Mononuclear cell (primary cell): ENCODE results near the gene FUT3. TPM values are rescaled to one million over a fixed set of nuclear protein-coding genes. Genes with fewer than 3 reads are reported as not detected.

Source experiments
- H3K27me3 ChIP-seq: 2 replicates; pipeline ENCODE4 v1.6.0; 2011; ENCODE audit warnings: low read length, control low read depth; ENCODE audit not compliant: insufficient read depth
- H3K4me1 ChIP-seq: 2 replicates; pipeline ENCODE4 v1.5.1; 2011; ENCODE audit warnings: mild to moderate bottlenecking, low read length, control low read depth; ENCODE audit not compliant: insufficient read depth
- H3K4me3 ChIP-seq: 2 replicates; pipeline ENCODE4 v1.5.1; 2011; ENCODE audit warnings: mild to moderate bottlenecking, low read length, moderate library complexity
- H3K9me3 ChIP-seq: 2 replicates; pipeline ENCODE4 v1.5.1; 2011; ENCODE audit warnings: low read depth, mild to moderate bottlenecking, control low read depth, low read length
- total RNA-seq: library from RNA; depleted of rRNA; stranded (reverse); fragments of >200 nt; gene quantifications from one replicate; pipeline ENCODE4 v1.2.3, GENCODE V29; 2012

FUT3 gene
- total RNA-seq, 1 donor = 0.21 TPM

DNA sequence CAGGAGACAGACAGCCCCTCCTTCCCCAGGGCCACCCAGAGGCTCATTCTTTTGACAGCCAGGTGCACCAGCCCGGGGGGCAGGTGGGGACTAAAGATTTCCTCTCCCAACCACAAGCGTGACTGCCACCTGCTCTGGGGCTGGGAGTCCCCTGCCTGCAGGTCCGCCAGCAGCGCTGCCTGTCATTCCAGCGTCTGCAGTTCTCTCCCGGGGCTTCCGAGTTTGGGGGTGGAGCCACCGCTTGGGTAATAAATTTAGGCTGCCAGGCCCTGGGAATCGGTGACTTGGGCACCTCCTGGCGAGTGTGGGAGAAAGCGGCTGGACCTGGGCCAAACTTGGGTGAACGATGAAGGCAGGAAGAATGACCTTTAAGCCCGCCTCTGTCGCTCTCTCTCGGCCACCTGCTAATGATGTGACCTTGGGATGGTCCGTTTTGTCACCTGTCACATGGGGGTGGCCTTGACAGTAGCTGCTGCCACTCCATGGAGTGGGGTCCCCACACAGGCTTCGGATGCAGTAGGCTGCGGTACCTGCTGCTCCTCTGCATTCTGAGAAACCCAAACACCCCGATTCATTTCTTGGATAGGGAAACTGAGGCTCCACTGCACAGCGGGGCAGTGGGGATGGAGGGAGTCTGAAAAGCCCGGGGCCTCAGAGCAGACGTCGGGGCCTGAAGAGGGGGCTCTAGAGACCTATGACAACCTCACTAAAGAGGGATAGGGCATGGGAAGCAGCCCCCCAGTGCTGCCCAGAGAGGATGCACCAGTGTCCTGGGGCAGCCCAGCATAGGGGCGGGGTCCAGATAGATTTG is 24.5 kb downstream of the FUT3 start:
- Histone ChIP-seq H3K4me1 (peaks cover 27% of the 10 kb centered on the region), H3K9me3 (no peaks in the 10 kb centered on the region), H3K4me3 (no peak overlapping the region), H3K27me3 (no peaks in the 10 kb centered on the region)

DNA sequence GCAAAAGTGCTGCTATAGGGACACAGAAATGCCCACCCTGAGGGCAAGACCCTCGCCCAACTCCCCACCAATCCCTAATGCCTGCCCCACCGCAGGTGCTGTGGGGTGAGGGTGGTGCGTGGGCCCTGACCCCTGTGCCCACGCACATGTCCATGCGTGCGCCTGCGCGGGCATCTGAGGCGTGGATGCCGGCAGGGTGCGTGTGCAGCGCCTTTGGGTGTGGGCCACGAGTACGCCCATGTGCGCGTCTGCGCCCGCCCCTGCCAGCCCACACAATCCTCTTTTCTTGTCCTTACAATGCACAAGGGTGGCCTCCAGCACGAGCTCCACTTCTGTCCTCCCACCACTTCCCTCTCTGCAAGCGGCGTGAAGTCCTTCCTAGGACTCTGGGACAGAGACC is 26.1 kb downstream of the FUT3 start:
- no peaks in the 10 kb centered on the region for H3K9me3 ChIP-seq
- no peak overlapping the region for H3K4me3 ChIP-seq
- peaks cover 27% of the 10 kb centered on the region for H3K4me1 ChIP-seq
- no peaks in the 10 kb centered on the region for H3K27me3 ChIP-seq

DNA sequence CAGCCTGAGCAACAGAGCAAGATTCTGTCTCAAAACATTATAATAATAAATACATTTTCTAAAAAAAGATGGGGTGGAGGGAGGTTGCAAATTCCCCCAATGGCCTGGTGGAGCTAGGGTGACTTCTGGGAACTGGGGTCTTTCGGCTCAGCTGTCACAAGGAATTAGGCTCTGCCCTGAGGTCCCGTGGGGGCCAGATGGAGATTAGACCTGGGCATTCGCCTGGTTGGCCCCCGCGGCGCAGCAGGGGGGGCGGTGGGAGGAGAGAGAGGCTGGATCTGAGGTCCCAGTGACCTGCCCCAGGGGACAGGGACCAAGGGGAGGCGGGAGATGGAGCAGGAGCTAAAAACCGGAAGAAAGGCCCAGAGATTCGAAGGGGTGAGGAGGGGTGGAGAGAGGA is 26.5 kb downstream of the FUT3 start:
- no peak overlapping the region for H3K4me3 ChIP-seq
- no peaks in the 10 kb centered on the region for H3K9me3 ChIP-seq
- no peaks in the 10 kb centered on the region for H3K27me3 ChIP-seq
- H3K4me1 ChIP-seq = peaks cover 27% of the 10 kb centered on the region

DNA sequence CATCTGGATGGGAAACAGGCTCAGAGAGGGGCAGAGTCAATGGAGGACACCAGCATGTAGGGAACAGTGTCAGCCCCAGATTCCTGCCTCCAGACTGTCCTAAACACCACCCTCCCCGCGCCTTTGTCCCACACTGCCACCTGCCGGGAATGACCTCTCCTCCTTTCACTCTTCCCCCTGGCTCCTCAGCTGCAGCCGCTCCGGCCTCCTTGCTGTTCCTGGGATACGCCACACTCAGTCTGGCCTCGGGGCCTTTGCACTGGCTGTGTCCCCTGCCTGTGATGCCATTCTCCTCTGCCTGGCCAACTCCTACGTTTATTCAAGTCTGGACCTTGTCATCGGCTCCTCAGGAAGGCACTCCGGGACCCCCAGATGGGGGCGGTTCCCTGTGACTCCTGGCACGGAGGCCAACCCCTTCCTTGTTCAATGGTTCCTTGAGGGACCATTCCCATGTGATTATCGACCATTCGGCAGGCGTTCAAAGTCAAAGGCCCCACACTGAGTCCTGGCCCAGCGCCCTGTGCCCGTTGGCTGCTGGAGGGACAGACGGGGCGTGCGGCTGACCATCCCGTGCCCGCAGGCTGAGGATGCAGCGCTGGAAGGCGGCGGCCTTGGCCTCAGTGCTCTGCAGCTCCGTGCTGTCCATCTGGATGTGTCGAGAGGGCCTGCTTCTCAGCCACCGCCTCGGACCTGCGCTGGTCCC is 27.5 kb downstream of the FUT3 start:
- Histone ChIP-seq H3K4me1 (peaks cover 20% of the 10 kb centered on the region), H3K4me3 (no peak overlapping the region), H3K9me3 (no peaks in the 10 kb centered on the region), H3K27me3 (no peaks in the 10 kb centered on the region)

DNA sequence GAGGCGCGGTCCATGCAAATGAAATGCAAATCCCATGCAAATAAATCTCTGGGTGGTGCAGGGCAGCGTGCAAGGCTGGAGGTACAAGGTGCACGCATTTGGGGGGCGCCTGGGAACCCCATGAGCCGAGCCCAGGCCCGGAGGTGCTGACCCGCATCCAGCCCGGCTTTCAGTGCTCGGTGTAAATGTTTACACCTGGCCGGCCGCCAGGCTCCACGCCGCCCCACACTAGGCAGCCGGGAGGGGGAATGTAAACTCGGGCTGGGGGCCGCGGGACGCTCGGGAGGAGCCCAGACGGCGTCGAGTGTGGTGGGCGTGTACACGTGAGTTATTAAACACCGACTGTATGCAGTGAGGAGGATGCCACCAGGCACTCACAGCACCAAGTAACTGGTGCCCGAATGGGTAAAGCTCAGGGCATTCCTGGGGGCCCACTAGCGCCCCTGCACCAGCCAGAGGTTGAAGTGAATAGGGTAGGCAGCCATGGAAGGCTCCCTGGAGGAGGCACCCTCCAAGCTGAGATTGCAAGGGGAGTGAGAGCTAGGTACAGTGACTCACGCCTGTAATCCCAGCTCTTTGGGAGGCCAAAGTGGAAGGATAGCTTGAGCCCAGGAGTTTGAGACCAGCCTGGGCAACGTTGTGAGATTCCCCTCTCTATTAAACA is 28.9 kb downstream of the FUT3 start:
- Histone ChIP-seq H3K9me3 (no peaks in the 10 kb centered on the region), H3K4me3 (no peak overlapping the region), H3K27me3 (no peaks in the 10 kb centered on the region), H3K4me1 (peaks cover 11% of the 10 kb centered on the region)

DNA sequence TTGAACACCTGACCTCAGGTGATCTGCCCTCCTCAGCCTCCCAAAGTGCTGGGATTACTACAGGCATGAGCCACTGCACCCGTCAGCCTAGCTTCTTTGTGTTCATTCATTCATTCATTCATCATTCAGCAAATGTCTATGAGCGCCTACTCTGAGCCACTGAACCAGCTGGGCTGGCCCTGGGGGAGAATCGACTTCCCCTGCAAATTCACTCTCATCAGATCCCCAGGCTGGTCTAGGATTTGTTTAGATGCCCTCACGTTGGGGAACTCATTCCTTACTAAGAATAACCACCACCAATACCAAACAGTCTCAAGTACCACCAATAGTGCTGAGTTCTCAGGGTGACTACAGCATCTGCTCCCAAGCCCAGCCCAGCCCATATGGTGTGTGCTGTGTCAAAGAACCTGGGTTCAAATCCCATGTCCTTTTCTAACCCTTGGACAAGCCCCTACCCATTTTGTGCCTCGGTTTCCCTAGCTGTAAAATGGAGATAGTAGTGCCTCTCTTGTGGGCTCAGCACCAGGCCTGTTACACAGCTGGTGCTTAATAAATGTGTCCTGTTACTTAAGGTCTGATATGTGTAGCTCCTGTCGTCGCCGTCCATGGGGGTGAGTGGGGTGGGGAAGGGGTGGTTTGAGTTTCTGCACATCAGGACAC is 29.6 kb downstream of the FUT3 start:
- Histone ChIP-seq H3K9me3 (no peaks in the 10 kb centered on the region), H3K4me1 (peaks cover 4% of the 10 kb centered on the region), H3K27me3 (no peaks in the 10 kb centered on the region), H3K4me3 (no peak overlapping the region)

DNA sequence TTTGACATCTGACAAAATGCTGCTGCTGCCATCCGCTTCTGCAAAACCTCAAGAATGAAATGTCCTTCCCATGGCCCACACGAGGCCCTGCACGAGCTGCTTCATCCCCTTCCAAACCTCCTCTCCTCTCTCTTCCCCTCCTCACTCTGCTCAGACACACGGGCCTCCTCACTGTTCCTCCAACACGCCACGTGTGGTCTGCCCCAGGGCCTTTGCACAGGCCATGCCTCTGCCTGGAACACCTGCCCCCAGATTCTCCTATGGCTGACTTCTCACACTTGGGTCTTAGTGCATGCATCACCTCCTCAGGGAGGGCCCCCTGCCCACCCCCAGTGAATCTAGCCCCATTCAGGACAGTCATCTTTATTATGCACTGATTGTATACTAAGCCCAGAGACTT is 30.5 kb downstream of the FUT3 start:
- H3K4me1 ChIP-seq = no peaks in the 10 kb centered on the region
- no peaks in the 10 kb centered on the region for H3K9me3 ChIP-seq

DNA sequence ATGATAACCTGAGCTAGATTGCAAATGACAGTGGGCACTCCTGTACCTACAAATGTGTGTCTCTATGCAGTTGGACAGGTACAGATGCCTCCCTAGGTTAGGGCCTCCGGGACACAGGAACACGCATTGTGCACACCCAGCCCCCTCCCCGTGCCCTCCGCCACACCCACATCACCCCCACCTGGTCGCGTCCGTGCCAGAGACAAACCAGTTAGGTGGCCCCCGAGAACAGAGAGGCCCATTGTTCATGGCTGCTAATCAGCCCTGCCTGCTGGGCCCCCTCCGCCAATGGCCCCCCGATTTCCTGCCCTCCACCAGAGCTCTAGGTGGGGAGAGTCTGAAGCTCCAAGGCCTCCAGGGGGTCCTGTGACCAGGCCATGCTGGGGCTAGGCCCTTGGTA is 32.7 kb downstream of the FUT3 start:
- Histone ChIP-seq H3K27me3 (no peaks in the 10 kb centered on the region), H3K4me1 (no peaks in the 10 kb centered on the region), H3K9me3 (no peaks in the 10 kb centered on the region), H3K4me3 (no peak overlapping the region)

More for the DNA sequence above, 30.5 kb downstream of the FUT3 start:
- Histone ChIP-seq H3K4me3 (no peak overlapping the region), H3K27me3 (no peaks in the 10 kb centered on the region)

DNA sequence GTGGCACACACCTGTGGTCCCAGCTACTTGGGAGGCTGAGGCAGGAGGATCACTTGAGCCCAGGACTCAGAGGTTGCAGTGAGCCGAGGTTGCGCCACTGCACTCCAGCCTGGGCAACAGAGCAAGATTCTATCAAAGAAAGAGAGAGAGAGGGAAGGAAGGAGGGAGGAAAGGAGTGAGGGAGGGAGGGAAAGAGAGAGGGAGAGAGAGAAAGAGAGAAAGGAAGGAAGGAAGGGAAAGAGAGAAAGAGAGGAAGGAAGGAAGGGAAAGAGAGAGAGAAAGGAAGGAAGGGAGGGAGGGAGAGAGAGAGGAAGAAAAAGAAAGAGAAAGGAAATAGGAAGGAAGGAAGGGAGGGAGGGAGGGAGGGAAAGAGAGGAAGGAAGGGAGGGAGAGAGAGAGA is 34.0 kb downstream of the FUT3 start:
- Histone ChIP-seq H3K4me3 (no peak overlapping the region), H3K9me3 (no peaks in the 10 kb centered on the region), H3K27me3 (no peaks in the 10 kb centered on the region), H3K4me1 (no peaks in the 10 kb centered on the region)

DNA sequence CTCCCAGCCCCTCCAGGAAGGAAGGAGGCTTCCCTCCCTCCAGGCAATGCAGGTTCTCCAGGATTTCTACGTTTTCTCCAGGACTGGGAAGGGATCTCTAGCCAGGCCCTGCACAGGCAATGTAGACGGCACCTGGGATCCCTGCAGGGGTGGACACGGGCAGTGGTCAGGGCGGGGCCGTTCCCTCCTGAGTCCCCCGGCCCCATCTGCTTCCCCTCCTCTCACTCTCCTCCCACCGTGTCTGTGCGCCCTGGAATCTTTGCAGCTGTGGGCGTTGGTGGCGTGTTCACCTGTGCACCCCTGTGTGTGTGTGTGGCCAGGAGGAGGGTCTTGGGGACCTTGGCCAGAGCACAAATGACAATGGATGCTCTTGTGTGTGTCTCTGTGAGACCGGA is 36.4 kb downstream of the FUT3 start:
- no peaks in the 10 kb centered on the region for H3K4me1 ChIP-seq
- no peaks in the 10 kb centered on the region for H3K9me3 ChIP-seq

DNA sequence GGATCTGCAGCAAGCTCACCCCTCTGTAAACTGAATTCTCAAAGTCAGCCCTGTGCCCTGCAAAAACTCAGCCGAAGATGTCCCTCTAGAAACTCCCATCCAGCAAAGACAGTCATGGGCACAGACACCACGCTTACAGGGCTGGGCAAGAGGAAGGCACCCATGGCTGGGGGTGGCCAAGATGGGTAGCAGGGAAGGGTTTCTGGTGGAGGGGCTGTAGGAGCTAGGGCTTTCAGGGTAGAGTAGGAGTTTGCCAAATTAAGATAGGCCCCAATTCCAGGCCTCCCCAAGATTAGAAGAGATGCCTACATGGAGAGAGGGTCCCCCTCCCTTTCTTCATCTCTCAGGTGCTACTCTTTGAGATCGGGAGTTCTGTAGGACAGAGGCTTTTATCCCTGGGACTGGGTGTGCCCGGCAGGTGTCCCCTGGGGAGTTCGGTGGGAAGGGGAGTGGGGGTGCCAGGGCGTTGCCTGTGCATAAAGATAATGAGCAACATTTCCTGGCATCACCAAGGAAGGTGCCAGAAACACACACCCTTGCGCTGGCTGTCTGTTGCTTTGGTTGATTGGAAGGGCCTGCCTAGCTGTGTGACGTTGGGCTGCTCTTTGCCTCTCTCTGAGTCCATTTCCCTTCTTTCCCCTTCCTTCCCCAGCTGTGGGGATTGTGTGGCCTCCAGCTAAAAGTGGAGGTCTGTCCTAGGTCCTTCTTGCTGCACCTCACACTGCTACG is 37.0 kb downstream of the FUT3 start:
- Histone ChIP-seq H3K27me3 (no peaks in the 10 kb centered on the region), H3K4me3 (no peak overlapping the region), H3K4me1 (no peaks in the 10 kb centered on the region), H3K9me3 (no peaks in the 10 kb centered on the region)

More for the DNA sequence above, 36.4 kb downstream of the FUT3 start:
- Histone ChIP-seq H3K4me3 (no peak overlapping the region), H3K27me3 (no peaks in the 10 kb centered on the region)

DNA sequence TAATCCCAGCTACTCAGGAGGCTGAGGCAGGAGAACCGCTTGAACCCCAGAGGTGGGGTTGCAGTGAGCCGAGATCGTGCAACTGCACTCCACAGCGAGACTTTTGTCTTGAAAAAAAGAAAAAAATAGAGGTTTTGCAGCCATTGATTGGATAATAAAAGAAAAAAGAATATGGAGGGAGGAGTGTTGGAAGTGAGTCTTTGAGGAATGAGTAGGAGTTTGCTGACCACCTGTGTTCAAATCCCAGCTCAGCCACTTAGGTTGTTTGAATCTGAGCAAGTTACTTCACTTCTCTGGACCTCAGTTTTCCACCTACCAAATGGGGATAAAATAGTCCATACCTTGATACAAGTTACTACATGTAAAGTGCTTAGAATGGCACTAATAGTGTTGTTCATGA is 40.1 kb downstream of the FUT3 start:
- Histone ChIP-seq H3K9me3 (no peaks in the 10 kb centered on the region), H3K4me1 (no peaks in the 10 kb centered on the region), H3K27me3 (no peaks in the 10 kb centered on the region), H3K4me3 (no peak overlapping the region)

DNA sequence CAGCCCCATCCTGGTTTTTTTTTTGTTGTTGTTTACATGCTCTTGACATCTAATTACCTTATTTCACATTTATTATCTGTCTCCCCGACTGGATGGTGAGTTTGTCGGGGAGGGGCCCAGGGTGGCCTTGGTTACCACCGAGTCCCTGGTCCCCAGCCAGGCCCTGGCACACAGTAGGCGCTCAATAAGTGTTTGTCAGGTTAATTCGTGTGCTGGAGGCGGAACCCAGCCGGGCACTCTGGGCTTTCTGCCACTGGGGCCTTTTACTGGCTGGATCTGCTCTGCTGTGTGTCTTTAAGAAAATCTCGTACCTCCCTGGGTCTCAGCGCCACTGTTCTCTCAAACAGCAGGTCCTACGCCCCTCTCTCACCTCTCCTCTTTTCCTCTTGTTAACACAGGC is 41.8 kb downstream of the FUT3 start:
- peaks cover 1% of the 10 kb centered on the region for H3K27me3 ChIP-seq

DNA sequence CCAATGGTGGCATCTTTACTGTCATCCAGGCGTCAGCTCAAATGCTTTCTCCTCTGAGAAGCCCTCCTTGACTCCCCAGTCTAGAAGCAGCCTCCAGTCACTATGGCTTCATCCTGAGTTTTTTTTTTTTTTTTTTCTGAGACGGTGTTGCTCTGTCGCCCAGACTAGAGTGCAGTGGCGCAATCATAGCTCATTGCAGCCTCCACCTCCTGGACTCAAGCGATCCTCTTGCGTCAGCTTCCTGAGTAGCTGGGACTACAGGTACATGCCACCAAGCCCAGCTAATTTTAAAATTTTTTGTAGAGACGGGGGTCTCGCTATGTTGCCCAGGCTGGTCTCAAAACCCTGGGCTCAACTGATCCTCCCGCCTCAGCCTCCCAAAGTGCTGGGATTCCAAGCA is 42.2 kb downstream of the FUT3 start:
- Histone ChIP-seq H3K27me3 (peaks cover 4% of the 10 kb centered on the region), H3K4me3 (no peak overlapping the region), H3K4me1 (peaks cover 7% of the 10 kb centered on the region), H3K9me3 (no peaks in the 10 kb centered on the region)

More for the DNA sequence above, 41.8 kb downstream of the FUT3 start:
- no peaks in the 10 kb centered on the region for H3K9me3 ChIP-seq
- peaks cover 2% of the 10 kb centered on the region for H3K4me1 ChIP-seq
- H3K4me3 ChIP-seq = no peak overlapping the region
